ENCODE data around the gene CUBN.

CUBN gene

DNA sequence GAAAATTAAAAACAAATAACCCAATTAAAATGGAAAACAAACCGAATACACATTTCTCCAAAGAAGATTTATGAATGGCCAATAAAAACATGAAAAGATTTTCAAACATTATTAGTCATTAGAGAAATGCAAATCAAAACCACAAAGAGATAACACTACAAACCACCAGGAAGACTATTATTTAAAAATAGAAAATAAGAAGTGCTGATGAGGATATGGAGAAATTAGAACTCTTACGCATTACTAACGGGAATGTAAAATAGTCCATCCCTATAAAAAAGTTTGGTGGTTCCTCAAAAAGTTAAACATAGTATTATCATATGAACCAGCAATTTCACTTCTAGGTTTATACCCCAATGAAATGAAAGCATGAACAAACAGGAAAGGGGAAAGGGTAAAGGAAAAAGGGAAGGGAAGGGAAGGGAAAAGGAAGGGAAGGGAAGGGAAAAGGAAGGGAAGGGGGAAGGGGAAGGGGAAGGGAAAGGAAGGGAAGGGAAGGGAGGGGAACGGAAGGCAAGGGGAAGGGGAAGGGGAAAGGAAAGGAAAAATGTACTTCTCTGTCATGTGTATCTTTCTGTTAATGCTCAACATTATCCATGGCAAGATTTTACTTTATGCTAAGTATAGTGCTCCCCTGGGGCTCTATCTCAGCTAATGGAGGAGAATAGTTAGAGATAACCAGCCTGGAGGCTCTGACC, 187.1 kb downstream of the CUBN start:
- no peak overlapping the region for H3K4me3 ChIP-seq (ENCODE audit: low read length)
- TF ChIP-seq ZNF274 (IDR thresholded peaks at IDR 0.05; ENCODE audit: low read depth, low read length): no peak

DNA sequence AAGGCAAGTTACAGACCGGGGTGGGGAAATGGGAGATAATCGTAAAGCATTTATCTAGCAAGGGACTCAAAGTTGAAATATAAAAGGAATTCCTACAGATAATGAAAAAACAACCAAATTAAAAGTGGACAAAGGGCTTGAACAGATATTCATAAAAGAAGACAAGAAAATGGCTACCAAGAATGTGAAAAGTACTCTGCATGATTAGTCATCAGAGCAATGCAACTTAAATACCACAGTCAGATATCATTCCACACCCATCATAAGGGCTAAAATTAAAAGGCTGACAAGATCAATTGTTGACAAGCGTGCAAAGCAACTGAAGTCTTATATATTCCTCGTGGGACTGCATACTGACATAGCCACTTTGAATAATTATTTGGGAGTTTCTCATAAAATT, 187.7 kb downstream of the CUBN start:
- no peak for TF ChIP-seq ZNF274 (IDR thresholded peaks at IDR 0.05; ENCODE audit: low read depth, low read length)
- H3K4me3 ChIP-seq (ENCODE audit: low read length): no peak overlapping the region

DNA sequence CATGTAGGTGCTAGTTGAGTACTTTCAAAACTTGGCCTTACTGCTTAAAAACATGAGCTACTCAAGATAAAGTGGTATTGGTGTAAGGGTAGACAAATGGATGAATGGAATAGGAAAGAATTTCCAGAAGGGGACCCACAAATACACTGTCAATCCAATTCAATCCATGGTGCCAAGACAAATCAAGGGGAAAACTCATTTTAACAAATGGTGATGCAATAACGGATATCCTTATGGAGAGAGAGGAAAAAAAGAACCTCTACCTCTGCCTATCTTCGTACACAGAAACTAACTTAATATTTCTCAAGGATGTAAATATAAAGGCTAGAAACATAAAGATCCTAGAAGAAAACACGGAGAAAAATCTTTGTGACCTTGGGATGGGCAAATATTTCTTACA, 188.5 kb downstream of the CUBN start:
- no peak overlapping the region for H3K4me3 ChIP-seq (ENCODE audit: low read length)
- TF ChIP-seq ZNF274 (IDR thresholded peaks at IDR 0.05; ENCODE audit: low read depth, low read length): no peak

DNA sequence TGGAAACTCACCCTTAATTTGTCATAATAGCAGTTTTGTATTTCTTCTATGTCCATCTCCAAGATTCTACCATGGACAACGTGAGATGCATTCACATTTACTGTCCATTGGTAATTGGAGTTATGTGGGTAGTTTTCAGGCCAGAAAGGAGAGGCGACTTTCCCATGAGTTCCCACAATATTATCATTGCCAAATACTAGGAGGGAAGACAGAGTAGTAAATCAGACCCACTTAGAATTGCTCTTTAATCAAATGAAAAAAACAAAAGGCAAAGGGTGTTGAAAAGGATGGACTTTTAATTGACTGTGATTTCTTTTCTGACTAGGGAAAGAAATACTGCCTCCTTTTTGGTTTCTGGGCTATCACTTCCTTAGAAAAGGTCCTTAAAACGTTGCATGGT, 190.7 kb downstream of the CUBN start:
- H3K4me3 ChIP-seq (ENCODE audit: low read length): no peak overlapping the region
- TF ChIP-seq ZNF274 (IDR thresholded peaks at IDR 0.05; ENCODE audit: low read depth, low read length): no peak

DNA sequence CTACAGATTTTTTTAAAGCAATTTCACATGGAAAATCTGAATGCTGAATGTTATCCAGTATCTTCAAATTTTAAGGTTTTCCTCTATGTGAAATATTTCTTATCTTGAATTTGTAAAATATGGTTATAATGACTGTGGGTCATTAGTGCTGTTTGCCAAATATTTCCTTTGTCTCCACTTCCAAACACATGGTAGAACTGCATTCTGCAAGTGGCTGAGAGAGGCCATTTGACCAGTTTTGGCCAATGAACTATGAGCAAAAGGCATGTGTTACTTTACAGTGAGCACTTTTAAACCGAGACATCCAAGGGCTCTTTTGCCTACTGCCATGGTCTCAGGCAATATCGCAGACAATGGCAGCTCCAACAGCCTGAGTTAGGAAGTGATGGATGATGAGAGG, 195.2 kb downstream of the CUBN start:
- TF ChIP-seq ZNF274 (IDR thresholded peaks at IDR 0.05; ENCODE audit: low read depth, low read length): no peak
- no peak overlapping the region for H3K4me3 ChIP-seq (ENCODE audit: low read length)

DNA sequence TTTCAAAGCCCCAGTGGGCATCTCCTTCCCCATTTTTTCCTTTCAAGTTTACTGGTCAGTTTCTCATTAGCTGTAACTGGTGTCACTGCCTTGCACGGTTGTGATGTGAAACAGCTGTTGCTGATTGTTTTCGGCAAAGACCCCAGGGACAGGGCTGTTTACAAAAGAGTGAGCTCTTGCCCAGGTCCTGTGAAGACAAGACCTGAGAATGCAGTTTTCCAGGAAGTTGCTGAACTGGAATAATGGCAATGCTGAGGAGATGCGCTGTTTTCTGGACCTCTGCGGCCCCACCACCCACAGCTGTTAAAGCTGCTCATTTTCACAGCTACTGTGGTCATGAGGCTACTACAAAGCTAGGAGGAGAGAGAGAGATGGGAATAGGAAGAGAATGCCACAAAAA, 195.8 kb downstream of the CUBN start:
- H3K4me3 ChIP-seq (ENCODE audit: low read length): no peak overlapping the region
- no peak for TF ChIP-seq ZNF274 (IDR thresholded peaks at IDR 0.05; ENCODE audit: low read depth, low read length)

DNA sequence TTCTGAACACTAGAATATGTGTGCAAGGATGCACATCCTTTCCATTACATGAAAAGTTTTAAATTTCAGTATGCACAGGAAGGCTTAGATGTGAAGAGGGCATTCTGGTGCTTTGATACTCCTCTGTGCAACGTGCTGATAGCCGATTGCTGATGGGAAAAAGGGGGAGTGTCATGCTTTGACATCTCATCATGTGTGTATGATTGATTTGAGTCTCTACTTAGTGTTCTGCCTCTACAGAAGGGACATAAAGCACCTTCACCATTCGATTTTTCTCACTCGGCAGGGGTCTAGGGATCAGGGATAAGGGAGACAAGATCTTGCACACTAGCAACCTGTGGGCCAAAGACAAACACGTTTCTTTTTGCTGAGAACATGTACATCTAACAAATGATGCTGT, 197.7 kb downstream of the CUBN start:
- H3K4me3 ChIP-seq (ENCODE audit: low read length): no peak overlapping the region
- TF ChIP-seq ZNF274 (IDR thresholded peaks at IDR 0.05; ENCODE audit: low read depth, low read length): no peak

DNA sequence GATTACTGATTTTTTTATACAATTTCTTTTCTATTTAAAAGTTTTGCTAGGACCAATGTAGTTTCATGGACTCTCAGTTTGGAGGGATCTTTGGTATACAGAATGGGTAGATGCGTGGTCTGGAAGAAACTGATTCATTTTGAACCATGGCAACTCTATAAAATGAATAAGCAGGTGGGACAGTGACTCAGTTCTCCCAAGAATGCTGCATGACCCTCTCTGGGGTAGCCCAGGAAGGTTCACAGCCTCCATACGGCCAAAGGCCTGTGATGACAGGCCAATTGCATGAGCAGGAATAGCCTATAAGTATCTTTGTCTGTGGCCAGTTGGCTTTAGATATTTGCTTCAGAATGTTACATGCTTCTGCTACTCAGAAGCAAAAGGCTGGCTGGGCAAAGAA, 199.1 kb downstream of the CUBN start:
- TF ChIP-seq ZNF274 (IDR thresholded peaks at IDR 0.05; ENCODE audit: low read depth, low read length): no peak
- H3K4me3 ChIP-seq (ENCODE audit: low read length): no peak overlapping the region

DNA sequence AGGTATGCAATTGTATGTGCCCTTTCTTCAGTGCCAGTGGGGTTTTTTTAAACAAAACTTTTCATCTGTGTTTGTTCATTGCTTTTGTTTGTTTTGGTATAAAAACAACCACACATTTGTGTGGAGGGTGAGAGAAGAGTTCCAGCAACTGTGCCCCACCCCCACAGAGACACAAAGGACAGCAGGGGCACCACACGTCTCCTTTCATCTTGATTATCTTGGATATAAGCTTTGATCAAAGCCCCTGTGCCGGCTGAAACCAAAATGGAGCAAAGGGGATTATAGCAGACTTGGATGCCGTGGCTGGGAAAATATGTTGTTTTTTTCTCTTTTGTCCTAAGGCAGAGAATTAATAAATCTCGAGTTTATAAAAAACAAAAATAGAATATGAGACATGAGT, 200.5 kb downstream of the CUBN start:
- H3K4me3 ChIP-seq (ENCODE audit: low read length): no peak overlapping the region

DNA sequence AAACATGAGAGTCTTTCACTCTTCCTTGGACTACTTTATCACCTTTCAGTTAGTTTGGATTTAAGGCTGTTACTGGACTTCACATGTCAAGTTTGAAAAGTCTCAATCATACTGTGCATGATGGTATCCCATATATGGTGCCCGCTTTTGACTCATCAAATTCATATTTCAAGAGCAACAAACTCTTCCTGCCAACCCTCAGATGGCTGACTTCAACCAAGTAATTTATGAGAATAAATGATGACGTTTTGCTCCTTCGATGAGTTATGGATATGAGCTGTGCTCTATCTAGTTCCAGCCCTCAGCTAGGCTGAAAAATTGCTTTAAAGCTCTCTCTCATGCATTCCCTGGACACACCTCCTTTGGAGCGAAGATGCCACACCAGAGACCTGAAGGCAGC, 202.1 kb downstream of the CUBN start:
- H3K4me3 ChIP-seq (ENCODE audit: low read length): no peak overlapping the region
- no peak for TF ChIP-seq ZNF274 (IDR thresholded peaks at IDR 0.05; ENCODE audit: low read depth, low read length)

More for the DNA sequence above, 200.5 kb downstream of the CUBN start:
- no peak for TF ChIP-seq ZNF274 (IDR thresholded peaks at IDR 0.05; ENCODE audit: low read depth, low read length)

DNA sequence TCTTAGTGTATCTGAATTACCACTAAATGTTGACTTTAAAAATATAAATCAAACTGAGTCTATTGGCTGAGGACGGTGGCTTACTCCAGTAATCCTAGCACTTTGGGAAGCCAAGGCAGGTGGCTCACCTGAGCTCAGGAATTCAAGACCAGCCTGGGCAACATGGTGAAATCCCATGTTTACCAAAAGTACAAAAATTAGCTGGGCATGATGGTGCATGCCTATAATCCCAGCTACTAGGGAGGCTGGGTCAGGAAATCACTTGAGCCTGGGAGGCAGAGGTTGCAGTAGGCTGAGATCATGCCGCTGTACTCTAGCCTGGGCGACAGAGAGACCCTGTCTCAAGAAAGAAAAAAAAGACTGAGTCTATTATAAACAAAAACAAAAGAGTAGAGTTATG, 205.9 kb downstream of the CUBN start:
- no peak for TF ChIP-seq ZNF274 (IDR thresholded peaks at IDR 0.05; ENCODE audit: low read depth, low read length)
- H3K4me3 ChIP-seq (ENCODE audit: low read length): no peak overlapping the region

DNA sequence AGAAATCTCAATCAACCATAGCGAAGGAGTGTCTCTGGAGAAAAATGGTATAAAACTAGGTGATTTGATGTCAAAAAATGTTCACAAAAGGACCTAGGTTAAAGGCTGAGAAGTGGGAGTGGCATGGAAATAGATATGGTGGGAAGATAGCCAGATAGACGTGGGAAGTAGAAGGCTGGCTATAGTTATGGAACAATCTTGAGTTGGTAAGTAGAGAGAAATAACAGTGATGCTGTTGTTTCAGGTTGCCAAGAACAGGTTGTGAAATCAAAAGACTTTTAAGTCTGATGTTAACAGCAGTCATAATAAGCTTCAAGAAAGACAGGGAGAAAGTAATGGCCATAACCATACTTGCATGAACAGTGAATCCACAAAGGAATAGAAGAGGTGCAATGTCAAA, 206.3 kb downstream of the CUBN start:
- no peak overlapping the region for H3K4me3 ChIP-seq (ENCODE audit: low read length)
- TF ChIP-seq ZNF274 (IDR thresholded peaks at IDR 0.05; ENCODE audit: low read depth, low read length): no peak

DNA sequence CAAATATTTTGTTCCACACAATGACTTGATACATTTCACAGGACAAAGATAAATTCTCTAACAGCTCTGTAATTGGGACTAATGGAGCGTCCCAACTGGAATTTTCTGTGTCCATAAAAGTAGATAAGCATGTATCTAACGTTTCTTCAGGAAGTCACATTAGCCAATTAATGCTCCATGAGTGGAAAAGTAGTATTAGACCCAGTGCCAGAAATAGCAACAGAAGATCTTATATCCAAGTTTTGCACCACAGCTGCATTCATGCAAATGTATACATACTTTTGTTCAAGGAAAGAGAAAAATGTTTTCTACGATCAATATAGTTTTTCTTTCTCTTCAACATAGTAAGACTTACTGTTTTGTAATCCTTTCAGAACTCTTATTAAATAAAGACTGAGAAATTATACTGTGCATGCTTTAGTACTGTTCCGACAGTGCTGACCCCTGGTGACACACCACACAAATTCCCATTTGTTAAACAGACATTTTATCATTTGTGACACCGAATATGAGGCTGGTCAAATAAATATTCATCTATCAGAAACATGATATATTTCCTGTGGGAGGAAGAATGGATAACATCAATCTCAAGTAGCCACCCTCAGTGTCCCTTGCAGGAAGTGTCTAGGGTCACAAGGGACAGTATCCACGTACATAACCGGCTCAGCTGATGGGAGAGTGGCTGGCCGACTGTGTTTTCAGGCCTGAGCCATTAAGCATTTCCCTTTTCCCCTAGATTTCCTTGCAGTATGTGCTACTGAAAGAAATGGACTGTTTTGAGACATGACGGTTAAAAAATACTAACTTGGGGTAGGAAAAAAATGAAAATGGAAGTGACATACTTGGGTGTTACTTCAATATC, 210.3 kb downstream of the CUBN start:
- TF ChIP-seq ZNF274 (IDR thresholded peaks at IDR 0.05; ENCODE audit: low read depth, low read length): no peak
- H3K4me3 ChIP-seq (ENCODE audit: low read length): no peak overlapping the region

DNA sequence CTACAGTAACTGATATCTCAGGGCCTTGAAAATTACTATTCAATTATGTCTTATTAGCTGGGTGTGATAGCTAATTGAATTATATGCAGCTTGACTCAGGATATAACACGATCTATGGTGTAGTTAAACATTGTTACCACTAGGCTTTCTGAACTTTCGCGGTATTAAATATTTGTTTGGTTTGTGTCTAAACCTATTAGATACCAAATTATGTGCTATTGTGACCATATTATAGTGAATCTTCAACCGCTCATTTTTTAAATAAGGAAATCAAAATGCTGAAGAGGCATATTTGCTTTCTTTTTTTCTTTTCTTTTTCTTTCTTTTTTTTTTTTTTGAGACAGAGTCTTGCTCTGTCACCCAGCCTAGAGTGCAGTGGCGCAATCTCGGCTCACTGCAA, 213.1 kb downstream of the CUBN start:
- TF ChIP-seq ZNF274 (IDR thresholded peaks at IDR 0.05; ENCODE audit: low read depth, low read length): no peak
- H3K4me3 ChIP-seq (ENCODE audit: low read length): no peak overlapping the region

DNA sequence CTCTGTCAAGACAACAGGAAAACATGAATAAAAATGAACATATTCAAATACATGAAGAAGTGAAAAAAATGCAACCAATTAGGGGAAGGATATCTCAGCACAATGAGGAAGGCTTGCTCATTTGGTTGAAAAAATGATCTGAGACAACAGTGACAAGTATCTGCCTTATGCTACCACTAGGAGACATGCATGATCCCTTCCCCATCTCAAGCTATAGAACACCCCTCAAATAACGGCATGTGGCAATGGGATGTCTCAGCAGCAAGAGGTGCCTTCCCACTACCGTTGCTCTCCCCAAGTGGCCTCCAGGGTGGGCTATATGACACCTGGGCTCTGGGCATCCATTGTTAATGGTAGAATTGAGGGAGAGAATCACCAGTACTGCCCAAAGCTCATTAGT, 214.3 kb downstream of the CUBN start:
- no peak overlapping the region for H3K4me3 ChIP-seq (ENCODE audit: low read length)
- no peak for TF ChIP-seq ZNF274 (IDR thresholded peaks at IDR 0.05; ENCODE audit: low read depth, low read length)

Data from GM08714 (cell line).